SK-N-SH treated with all-trans-retinoic acid at 6 μM for 48 hours (cell line): Measurements from ENCODE around the gene ZNF683.

Experiments
- ARNTL ChIP-seq: fragments of 450-650 bp; formaldehyde crosslinking; IDR thresholded peaks from 2 replicates; pipeline ENCODE4 v1.5.0; 2020; ENCODE audit warnings: low read depth, mild to moderate bottlenecking, moderate library complexity, borderline replicate concordance
- BACH2 ChIP-seq: fragments of 250-450 bp; sonication (Bioruptor Pico); IDR thresholded peaks from 2 replicates; pipeline ENCODE4 v1.9.0; 2021; ENCODE audit warnings: mild to moderate bottlenecking, borderline replicate concordance
- CSDC2 ChIP-seq: fragments of 250-450 bp; sonication (Bioruptor Pico); IDR thresholded peaks from 2 replicates; pipeline ENCODE4 v1.5.0; 2020; ENCODE audit warnings: mild to moderate bottlenecking, moderate library complexity
- PATZ1 ChIP-seq: fragments of 250-450 bp; sonication (Bioruptor Pico); IDR thresholded peaks from 2 replicates; pipeline ENCODE4 v1.8.0; 2020; ENCODE audit warnings: mild to moderate bottlenecking, moderate library complexity, borderline replicate concordance
- PPARA ChIP-seq: fragments of 250-450 bp; sonication (Bioruptor Pico); IDR thresholded peaks from 2 replicates; pipeline ENCODE4 v1.5.0; 2020; ENCODE audit warnings: mild to moderate bottlenecking, borderline replicate concordance
- RARB ChIP-seq: fragments of 250-450 bp; sonication (Bioruptor Pico); IDR thresholded peaks from 2 replicates; pipeline ENCODE4 v1.8.0; 2021; ENCODE audit warnings: mild to moderate bottlenecking, moderate library complexity

GRCh38 chr1:26360807-26361604, 11.5 kb downstream of the ZNF683 start:
- TF ChIP-seq CSDC2 (no peak), BACH2 (no peak), PATZ1 (CRISPR knock-in tag) (no peak), PPARA (no peak), ARNTL (CRISPR knock-in tag) (no peak), RARB (no peak)
